K562 (cell line): ENCODE measurements around the gene OR52E4. TPM values are rescaled to one million over a fixed set of nuclear protein-coding genes. Genes with fewer than 3 reads are reported as not detected.

Experiments
- ADNP ChIP-seq: fragments of 200-800 bp; sonication (Bioruptor generic); IDR thresholded peaks from 2 replicates; pipeline ENCODE4 v1.6.1; 2016; ENCODE audit warnings: missing genetic modification characterization, missing compliant biosample characterization
- ARID1B ChIP-seq: fragments of 450-650 bp; IDR thresholded peaks from 2 replicates; pipeline ENCODE4 v1.6.1; 2016; ENCODE audit warnings: antibody characterized with exemption, mild to moderate bottlenecking, inconsistent platforms
- ARID3A ChIP-seq: IDR thresholded peaks from 2 replicates; pipeline ENCODE4 v1.6.1; 2012; ENCODE audit warnings: low read depth, low read length, improper control_type of control experiment, borderline replicate concordance
- BRF1 ChIP-seq: IDR thresholded peaks from 3 replicates; pipeline ENCODE4 v1.6.1; 2011; ENCODE audit warnings: borderline replicate concordance, mild to moderate bottlenecking; ENCODE audit not compliant: insufficient read length; ENCODE audit errors: extremely low read depth
- CREM ChIP-seq: IDR thresholded peaks from 2 replicates; pipeline ENCODE4 v1.6.1; 2014; ENCODE audit warnings: antibody characterized with exemption, low read depth
- E2F8 ChIP-seq: fragments of 450-650 bp; IDR thresholded peaks from 2 replicates; pipeline ENCODE4 v1.7.1; 2018; ENCODE audit warnings: mild to moderate bottlenecking, low read depth; ENCODE audit not compliant: partially characterized antibody
- FOXA3 ChIP-seq, 2 experiments: fragments of 450-650 bp in 1 of 2; sonication (generic) in 1 of 2; formaldehyde crosslinking; IDR thresholded peaks in 1 of 2; conservative IDR thresholded peaks in 1 of 2; 2 replicates each; pipeline versions ENCODE4 v1.4.0 to v1.8.0; 2020 to 2022; ENCODE audit warnings: mild to moderate bottlenecking in 2 of 2, missing genetic modification reagents in 1 of 2
- PBX2 ChIP-seq, 2 experiments: IDR thresholded peaks in 1 of 2; conservative IDR thresholded peaks in 1 of 2; 2 replicates each; pipeline ENCODE4 v1.6.1; 2016; ENCODE audit warnings: low read depth in 2 of 2, mild to moderate bottlenecking in 1 of 2, missing compliant biosample characterization in 1 of 2, missing genetic modification characterization in 1 of 2, moderate library complexity in 1 of 2
- PKNOX1 ChIP-seq: fragments of 450-650 bp; IDR thresholded peaks from 2 replicates; pipeline ENCODE4 v1.6.1; 2016
- POU5F1 ChIP-seq: fragments of 150-350 bp; IDR thresholded peaks from 2 replicates; pipeline ENCODE4 v1.6.1; 2014; ENCODE audit warnings: borderline replicate concordance, low read length, low read depth, mild to moderate bottlenecking; ENCODE audit not compliant: partially characterized antibody
- RFX7 ChIP-seq: fragments of 250-450 bp; sonication (Bioruptor Pico); IDR thresholded peaks from 2 replicates; pipeline ENCODE4 v1.5.1; 2021; ENCODE audit warnings: mild to moderate bottlenecking
- SETDB1 ChIP-seq: IDR thresholded peaks from one replicate; pipeline ENCODE4 v1.6.1; 2012; ENCODE audit warnings: low read length, control low read depth, inconsistent platforms
- ZBTB11 ChIP-seq, 3 experiments: fragments of 200-800 bp in 1 of 3; fragments of 250-450 bp in 1 of 3; fragments of 450-650 bp in 1 of 3; sonication (Bioruptor Pico) in 1 of 3; sonication (Bioruptor generic) in 1 of 3; formaldehyde crosslinking in 1 of 3; IDR thresholded peaks; 2 replicates each; pipeline versions ENCODE4 v1.6.1 to v1.8.0; 2016 to 2022; ENCODE audit warnings: mild to moderate bottlenecking in 2 of 3, missing genetic modification characterization in 2 of 3, missing compliant biosample characterization in 1 of 3, moderate library complexity in 1 of 3
- ZNF766 ChIP-seq: fragments of 200-800 bp; sonication (Bioruptor generic); conservative IDR thresholded peaks from 2 replicates; pipeline ENCODE4 v1.6.1; 2016; ENCODE audit warnings: missing genetic modification characterization, missing compliant biosample characterization
- polyA plus RNA-seq, 8 experiments: library from polyadenylated mRNA; depleted of rRNA in 4 of 8; stranded (reverse) in 5 of 8; unstranded in 3 of 8; fragments of >200 nt; fragmentation: Nextera tagmentation in 2 of 8; fragmentation: Illumina TruSeq in 1 of 8; extraction: Ambion mirVana in 2 of 8; extraction: Trizol in 1 of 8; gene quantifications; 2 replicates each; pipeline versions ENCODE4 v1.2.1 to v1.2.3, GENCODE V29; 2011 to 2014; ENCODE audit warnings: inconsistent platforms in 1 of 8, missing spikeins in 1 of 8
- total RNA-seq, 7 experiments: library from RNA; depleted of rRNA in 6 of 7; stranded (reverse); fragments of >200 nt in 6 of 7; fragmentation: Illumina TruSeq in 2 of 7; extraction: Trizol in 2 of 7; gene quantifications; 2 replicates each; pipeline versions ENCODE4 v1.2.1 to v1.2.3, GENCODE V29; 2011 to 2021; ENCODE audit warnings: low replicate concordance in 1 of 7

Gene OR52E4
- total and polyA plus RNA-seq, 9 of the 15 experiments (the other 6 are each of a cell fraction or from before 2014, with no cell fraction given) = not detected

GRCh38 chr11:5846701-5847100 is 33.7 kb upstream of the OR52E4 start (continued):
- TF ChIP-seq ZBTB11 (CRISPR knock-in tag; IDR thresholded peaks at IDR 0.05) (no peak), E2F8 (no peak), PBX2 (CRISPR knock-in tag; IDR thresholded peaks at IDR 0.05; ENCODE audit: low read depth) (no peak), PBX2 (tag; conservative IDR thresholded peaks at IDR 0.05; ENCODE audit: low read depth) (peak; percentile 93), ADNP (tag) (no peak), PKNOX1 (0 out of 2 replicates have a peak, but pooled peaks have one; percentile 51), CREM (no peak), POU5F1 (no peak), ZNF766 (no peak), RFX7 (no peak), FOXA3 (CRISPR knock-in tag; conservative IDR thresholded peaks at IDR 0.05 in 1 of 2, IDR thresholded peaks at IDR 0.05 in 1 of 2) (0 out of 4 replicates have a peak, but pooled peaks of 1 of the 2 experiments have one; percentile 16), ARID1B (peak; percentile 68), BRF1 (no peak), ARID3A (no peak), SETDB1 (no peak)
